HepG2 (cell line): ENCODE results near the gene APOC3. TPM values are rescaled to one million over a fixed set of nuclear protein-coding genes. Genes with fewer than 3 reads are reported as not detected.

ENCODE experiments used
- ATAC-seq: fragments of 200-7000 bp; cut with Tn5 transposase; 3 replicates; pipeline ENCODE4 v1.9.1; 2020; ENCODE audit warnings: mild to moderate bottlenecking, moderate library complexity
- BruUV-seq: library from RNA; stranded (reverse); fragments of 400-500 nt; replicated peaks from 2 replicates; lab custom pipeline; 2021; lab: Mats Ljungman, UMichigan
- CTCF ChIA-PET: fragments of 300-600 bp; formaldehyde crosslinking; extraction: SDS; loops from one replicate; lab custom pipeline; 2021; ENCODE audit warnings: low total read pairs, inconsistent platforms, low intra/inter-chr PET ratio; lab: Yijun Ruan, JAX
- POLR2A ChIA-PET: fragments of 350-600 bp; sonication (Branson Sonifier 250); formaldehyde crosslinking; loops from one replicate; lab custom pipeline; 2020; ENCODE audit warnings: antibody characterized with exemption, inconsistent platforms; lab: Yijun Ruan, JAX
- DNase-seq: peaks from one replicate; pipeline ENCODE4 v3.0.0-alpha.2; 2015; ENCODE audit warnings: low spot score
- FAIRE-seq: peaks from 3 replicates; lab custom pipeline; 2011; peaks lifted over from hg19 to GRCh38; lab: Jason Lieb, UNC
- H2AFZ ChIP-seq: one replicate; pipeline ENCODE4 v1.6.1; 2011; ENCODE audit warnings: low read length, inconsistent platforms
- H3K27ac ChIP-seq: fragments of 300-600 bp; 3 replicates; pipeline ENCODE4 v1.8.0; 2011; ENCODE audit warnings: mixed run types, mild to moderate bottlenecking, mixed read lengths, low read length, inconsistent platforms; ENCODE audit not compliant: insufficient read depth; ENCODE audit errors: extremely low read length
- H3K27me3 ChIP-seq, 2 experiments: fragments of 200-600 bp in 1 of 2; 2 replicates in 1 of 2; 3 replicates in 1 of 2; pipeline versions ENCODE4 v1.6.0 to v1.8.0; 2011; ENCODE audit warnings: low read length in 2 of 2, mild to moderate bottlenecking in 2 of 2, moderate library complexity in 2 of 2, inconsistent platforms in 1 of 2; ENCODE audit not compliant: insufficient read depth in 2 of 2, control insufficient read depth in 1 of 2
- H3K36me3 ChIP-seq, 2 experiments: fragments of 200-600 bp in 1 of 2; replicated peaks in 1 of 2; 2 replicates in 1 of 2; 3 replicates in 1 of 2; pipeline versions ENCODE4 v1.5.1 to v1.8.0; 2011; ENCODE audit warnings: low read length in 2 of 2, inconsistent platforms in 1 of 2; ENCODE audit not compliant: insufficient read depth in 2 of 2, control insufficient read depth in 1 of 2
- H3K4me1 ChIP-seq: 2 replicates; pipeline ENCODE4 v1.5.1; 2012; ENCODE audit warnings: low read length, inconsistent platforms; ENCODE audit not compliant: insufficient read depth
- H3K4me2 ChIP-seq: 2 replicates; pipeline ENCODE4 v1.6.0; 2011; ENCODE audit warnings: low read depth, low read length, inconsistent platforms
- H3K4me3 ChIP-seq, 3 experiments: fragments of 200-600 bp in 1 of 3; sonication (generic), shearing (Covaris generic) in 1 of 3; replicated peaks in 1 of 3; 2 replicates each; pipeline ENCODE4 v1.5.1; 2011 to 2016; ENCODE audit warnings: low read length in 3 of 3, inconsistent platforms in 2 of 3, low read depth in 2 of 3, mild to moderate bottlenecking in 2 of 3, control low read depth in 1 of 3, mixed read lengths in 1 of 3; ENCODE audit not compliant: insufficient read depth in 1 of 3
- H3K79me2 ChIP-seq: one replicate; pipeline ENCODE4 v1.6.1; 2011; ENCODE audit warnings: low read length, inconsistent platforms; ENCODE audit not compliant: insufficient read depth
- H3K9ac ChIP-seq: 2 replicates; pipeline ENCODE4 v1.6.0; 2011; ENCODE audit warnings: mild to moderate bottlenecking, low read depth, low read length, inconsistent platforms; ENCODE audit not compliant: insufficient read depth
- H3K9me3 ChIP-seq: 2 replicates; pipeline ENCODE4 v1.5.1; 2012; ENCODE audit warnings: mild to moderate bottlenecking, low read length
- H4K20me1 ChIP-seq: 2 replicates; pipeline ENCODE4 v1.6.0; 2011; ENCODE audit warnings: inconsistent platforms, mild to moderate bottlenecking, low read length, moderate library complexity; ENCODE audit not compliant: insufficient read depth
- KDM1A ChIP-seq: IDR thresholded peaks from 2 replicates; pipeline ENCODE4 v1.6.1; 2016; ENCODE audit warnings: missing compliant biosample characterization
- KLF9 ChIP-seq: IDR thresholded peaks from 2 replicates; pipeline ENCODE4 v1.6.1; 2016; ENCODE audit warnings: low read depth
- MZF1 ChIP-seq: sonication (generic); formaldehyde crosslinking; IDR thresholded peaks from 2 replicates; pipeline ENCODE4 v1.8.1; 2023; ENCODE audit warnings: mild to moderate bottlenecking, missing genetic modification reagents, borderline replicate concordance
- PPARG ChIP-seq: conservative IDR thresholded peaks from 2 replicates; pipeline ENCODE4 v1.6.1; 2016; ENCODE audit warnings: missing biosample characterization, missing genetic modification reagents
- RAD51 ChIP-seq: fragments of 450-650 bp; IDR thresholded peaks from 2 replicates; pipeline ENCODE4 v1.6.1; 2016; ENCODE audit warnings: borderline replicate concordance
- RBAK ChIP-seq: sonication (generic); formaldehyde crosslinking; IDR thresholded peaks from 2 replicates; pipeline ENCODE4 v1.5.1; 2020; ENCODE audit warnings: mild to moderate bottlenecking, missing genetic modification reagents
- SMAD1 ChIP-seq: sonication (generic); formaldehyde crosslinking; IDR thresholded peaks from 2 replicates; pipeline ENCODE4 v1.4.0; 2020; ENCODE audit warnings: missing genetic modification reagents, low read depth, mild to moderate bottlenecking, borderline replicate concordance
- SMYD3 ChIP-seq: sonication (generic); formaldehyde crosslinking; IDR thresholded peaks from 2 replicates; pipeline ENCODE4 v1.8.1; 2023; ENCODE audit warnings: mild to moderate bottlenecking, missing genetic modification reagents
- ZBTB1 ChIP-seq: sonication (generic); formaldehyde crosslinking; IDR thresholded peaks from 2 replicates; pipeline ENCODE4 v1.4.0; 2020; ENCODE audit warnings: missing genetic modification reagents, borderline replicate concordance
- ZNF253 ChIP-seq: sonication (generic); formaldehyde crosslinking; IDR thresholded peaks from 2 replicates; pipeline ENCODE4 v1.8.0; 2022; ENCODE audit warnings: mild to moderate bottlenecking, missing genetic modification reagents, borderline replicate concordance
- ZNF30 ChIP-seq: sonication (generic); formaldehyde crosslinking; IDR thresholded peaks from 2 replicates; pipeline ENCODE4 v1.5.0; 2020; ENCODE audit warnings: mild to moderate bottlenecking, missing genetic modification reagents
- ZNF75D ChIP-seq: sonication (generic); formaldehyde crosslinking; IDR thresholded peaks from 2 replicates; pipeline ENCODE4 v1.8.1; 2023; ENCODE audit warnings: missing genetic modification reagents, mild to moderate bottlenecking, borderline replicate concordance
- ZNF766 ChIP-seq: sonication (generic); formaldehyde crosslinking; IDR thresholded peaks from 2 replicates; pipeline ENCODE4 v1.5.0; 2020; ENCODE audit warnings: missing genetic modification reagents, borderline replicate concordance
- ZNF782 ChIP-seq: sonication (generic); formaldehyde crosslinking; IDR thresholded peaks from 2 replicates; pipeline ENCODE4 v1.4.0; 2020; ENCODE audit warnings: missing genetic modification reagents, mild to moderate bottlenecking, borderline replicate concordance
- ZSCAN22 ChIP-seq: sonication (generic); formaldehyde crosslinking; IDR thresholded peaks from 2 replicates; pipeline ENCODE4 v1.4.0; 2020; ENCODE audit warnings: mild to moderate bottlenecking, missing genetic modification reagents
- WGBS: methylation state at CpG from one replicate; pipeline ENCODE4 v1.1.6; 2017; ENCODE audit warnings: low lambda C conversion rate; 5-methylcytosine and 5-hydroxymethylcytosine counted together
- in situ Hi-C: cut with HindIII; loops from 2 replicates; pipeline ENCODE4 v1.10.0; 2017; ENCODE audit warnings: low pct_unique_long_range_greater_than_20kb; ENCODE audit not compliant: extremely low pct_ligation_motif_present
- intact Hi-C: fragments of 100-400 bp; cut with micrococcal nuclease; formaldehyde crosslinking; loops from one replicate; pipeline ENCODE4 v1.10.0; 2022; ENCODE audit not compliant: unreplicated experiment
- polyA plus RNA-seq, 8 experiments: library from polyadenylated mRNA; depleted of rRNA in 3 of 8; stranded (reverse) in 7 of 8; unstranded in 1 of 8; fragments of >200 nt; fragmentation: Illumina TruSeq in 4 of 8; extraction: Trizol in 4 of 8; gene quantifications; 2 replicates each; pipeline versions ENCODE4 v1.2.1 to v1.2.3, GENCODE V29; 2011 to 2016; ENCODE audit warnings: low read depth in 4 of 8, missing spikeins in 1 of 8, mixed read lengths in 1 of 8; ENCODE audit not compliant: insufficient read depth in 1 of 8
- total RNA-seq, 5 experiments: library from RNA; depleted of rRNA; stranded (reverse); fragments of >200 nt; fragmentation: Illumina TruSeq; extraction: Trizol; gene quantifications; 2 replicates each; pipeline ENCODE4 v1.2.3, GENCODE V29; 2016; ENCODE audit warnings: low read depth in 1 of 5

The APOC3 gene
- total and polyA plus RNA-seq, 2 of the 13 experiments (the other 11 are each of a cell fraction or from before 2014, with no cell fraction given): 314 to 687 TPM

DNA sequence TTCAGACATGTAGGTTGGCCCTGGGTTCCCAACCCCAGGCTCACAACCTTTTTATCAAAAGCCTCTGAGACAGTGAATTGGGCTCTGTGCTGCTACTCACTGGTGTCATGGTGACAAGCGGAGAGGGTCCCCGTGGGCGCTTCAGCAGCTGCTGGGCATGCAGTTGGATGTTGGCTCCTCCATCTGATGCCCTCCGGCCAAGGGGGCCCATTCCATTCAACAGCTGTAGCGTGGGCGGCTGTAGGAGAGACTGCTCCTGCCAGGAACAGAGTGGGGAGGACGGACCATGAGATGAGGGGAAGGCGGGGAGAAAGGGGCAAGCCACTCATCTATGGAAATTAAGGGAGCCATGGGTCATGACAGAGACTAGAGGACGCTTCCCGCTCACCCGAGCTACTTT, 43.7 kb downstream of the APOC3 start:
- FAIRE-seq (no peak), DNase-seq (no peak), ATAC-seq (no peak)
- ChIA-PET CTCF (no interaction called here), POLR2A (no interaction called here)
- no peaks in the 10 kb centered on the region for H3K79me2 ChIP-seq
- H4K20me1 ChIP-seq: no peaks in the 10 kb centered on the region
- H3K4me3 ChIP-seq: no peak overlapping the region
- no TSS peak for BruUV-seq
- no peak overlapping the region for H3K9ac ChIP-seq
- no peaks in the 10 kb centered on the region for H3K9me3 ChIP-seq
- peaks cover 20% of the 10 kb centered on the region for H3K4me1 ChIP-seq
- in situ Hi-C loops (loop anchor here (5.0 kb wide), 1 partner anchor 359 kb away; the partner anchor contains the start of genes PCSK7 and RNF214), intact Hi-C loops (no loop called here)
- H2AFZ ChIP-seq: no peak overlapping the region
- no peak overlapping the region for H3K27ac ChIP-seq
- WGBS: over 99% methylated on average over 11 of the region's 11 CpGs
- no peak for TF ChIP-seq ZNF75D
- TF ChIP-seq KDM1A (CRISPR knock-in tag): no peak
- no peak for TF ChIP-seq RAD51
- TF ChIP-seq ZNF30: no peak
- TF ChIP-seq PPARG: no peak
- TF ChIP-seq ZNF766 (CRISPR knock-in tag): no peak
- no peak for TF ChIP-seq RBAK
- no peak for TF ChIP-seq SMYD3
- TF ChIP-seq ZBTB1 (CRISPR knock-in tag): no peak
- no peak for TF ChIP-seq KLF9 (CRISPR knock-in tag)
- TF ChIP-seq SMAD1: no peak
- no peak for TF ChIP-seq ZNF782 (CRISPR knock-in tag)
- TF ChIP-seq MZF1 (CRISPR knock-in tag): no peak
- no peak for TF ChIP-seq ZSCAN22 (CRISPR knock-in tag)
- no peak for TF ChIP-seq ZNF253 (CRISPR knock-in tag)
- peaks cover 20 to 76% of the 10 kb centered on the region in 2 experiments for H3K36me3 ChIP-seq
- H3K27me3 ChIP-seq: no peaks in the 10 kb centered on the region
- no peak overlapping the region for H3K4me2 ChIP-seq
